Neural cell (in vitro differentiated cells): ENCODE measurements around the gene RBMS3. TPM values are rescaled to one million over a fixed set of nuclear protein-coding genes. Genes with fewer than 3 reads are reported as not detected.
"Not testable (repeated sequence)": the region's sequence is repeated elsewhere in the genome, so short reads cannot be mapped to it uniquely, and the experiment has no call there.

Experiments
- H2AFZ ChIP-seq: fragments of 200-600, 300-800 bp; sonication (generic), shearing (Covaris generic); 2 replicates; pipeline ENCODE4 v1.6.0; 2014; ENCODE audit warnings: low read depth, mild to moderate bottlenecking, antibody characterized with exemption, low read length, moderate library complexity
- H3F3A ChIP-seq: fragments of 200-600 bp; shearing (Covaris generic); 2 replicates; pipeline ENCODE4 v1.6.1; 2016; ENCODE audit warnings: mild to moderate bottlenecking, moderate library complexity, mixed read lengths, antibody characterized with exemption, low read length; ENCODE audit not compliant: insufficient read depth, poor library complexity, severe bottlenecking
- H3K27ac ChIP-seq: fragments of 200-600, 300-800 bp; sonication (generic), shearing (Covaris generic); 2 replicates; pipeline ENCODE4 v1.5.1; 2014; ENCODE audit warnings: mild to moderate bottlenecking, low read length, moderate library complexity
- H3K27me3 ChIP-seq: fragments of 300-800, 200-600 bp; sonication (generic), shearing (Covaris generic); 2 replicates; pipeline ENCODE4 v1.6.0; 2014; ENCODE audit warnings: mild to moderate bottlenecking, low read depth, low read length, moderate library complexity; ENCODE audit not compliant: insufficient read depth
- H3K36me3 ChIP-seq: fragments of 300-800, 200-600 bp; sonication (generic), shearing (Covaris generic); 2 replicates; pipeline ENCODE4 v1.5.1; 2014; ENCODE audit warnings: mild to moderate bottlenecking, antibody characterized with exemption, low read length, moderate library complexity; ENCODE audit not compliant: insufficient read depth
- H3K4me2 ChIP-seq: fragments of 300-800, 200-600 bp; sonication (generic), shearing (Covaris generic); 2 replicates; pipeline ENCODE4 v1.6.0; 2014; ENCODE audit warnings: mild to moderate bottlenecking, low read length
- H3K4me3 ChIP-seq: fragments of 300-800, 200-600 bp; sonication (generic), shearing (Covaris generic); 2 replicates; pipeline ENCODE4 v1.5.1; 2014; ENCODE audit warnings: mild to moderate bottlenecking, low read length, moderate library complexity
- H3K79me2 ChIP-seq: fragments of 200-600 bp; shearing (Covaris generic); replicated peaks from 2 replicates; pipeline ENCODE4 v1.6.0; 2014; ENCODE audit warnings: mild to moderate bottlenecking, low read length, moderate library complexity; ENCODE audit not compliant: insufficient read depth
- H3K9ac ChIP-seq: fragments of 300-800, 200-600 bp; sonication (generic), shearing (Covaris generic); 2 replicates; pipeline ENCODE4 v1.6.1; 2016; ENCODE audit warnings: mild to moderate bottlenecking, low read length, mixed read lengths
- H3K9me2 ChIP-seq: fragments of 200-600 bp; shearing (Covaris generic); 2 replicates; pipeline ENCODE4 v1.6.1; 2016; ENCODE audit warnings: mild to moderate bottlenecking, low read length, mixed read lengths; ENCODE audit not compliant: insufficient read depth
- H3K9me3 ChIP-seq: fragments of 200-600, 300-800 bp; sonication (generic), shearing (Covaris generic); 2 replicates; pipeline ENCODE4 v1.6.1; 2016; ENCODE audit warnings: mild to moderate bottlenecking, mixed run types, low read length, moderate library complexity, mixed read lengths
- H4K20me1 ChIP-seq: fragments of 200-600 bp; shearing (Covaris generic); 2 replicates; pipeline ENCODE4 v1.6.1; 2016; ENCODE audit warnings: mild to moderate bottlenecking, mixed run types; ENCODE audit not compliant: insufficient read depth
- EP300 ChIP-seq: fragments of 450-650 bp; conservative IDR thresholded peaks from 2 replicates; pipeline ENCODE4 v1.6.1; 2014; ENCODE audit warnings: antibody characterized with exemption, mild to moderate bottlenecking, moderate library complexity; ENCODE audit not compliant: poor library complexity, severe bottlenecking
- EZH2 ChIP-seq: fragments of 200-600, 300-800 bp; shearing (Covaris generic), sonication (generic); IDR thresholded peaks from 2 replicates; pipeline ENCODE4 v1.6.1; 2014; ENCODE audit warnings: antibody characterized with exemption, low read length, borderline replicate concordance, mild to moderate bottlenecking; ENCODE audit not compliant: insufficient read depth, poor library complexity, severe bottlenecking
- MXI1 ChIP-seq: fragments of 450-650 bp; conservative IDR thresholded peaks from 2 replicates; pipeline ENCODE4 v1.6.1; 2014; ENCODE audit warnings: antibody characterized with exemption, mild to moderate bottlenecking; ENCODE audit not compliant: poor library complexity, severe bottlenecking
- POLR2AphosphoS5 ChIP-seq: IDR thresholded peaks from 2 replicates; pipeline ENCODE4 v1.6.1; 2012
- RAD21 ChIP-seq: fragments of 450-650 bp; conservative IDR thresholded peaks from 2 replicates; pipeline ENCODE4 v1.6.1; 2014; ENCODE audit warnings: antibody characterized with exemption, mild to moderate bottlenecking, moderate library complexity
- SMC3 ChIP-seq: fragments of 450-650 bp; conservative IDR thresholded peaks from 2 replicates; pipeline ENCODE4 v1.6.1; 2014; ENCODE audit warnings: antibody characterized with exemption, mild to moderate bottlenecking, moderate library complexity; ENCODE audit not compliant: poor library complexity
- TAF1 ChIP-seq: IDR thresholded peaks from 2 replicates; pipeline ENCODE4 v1.6.1; 2012; ENCODE audit warnings: low read depth
- polyA plus RNA-seq: library from polyadenylated mRNA; depleted of rRNA; stranded (reverse); fragments of >200 nt; gene quantifications from 2 replicates; pipeline ENCODE4 v1.2.3, GENCODE V29; 2014
- TF ChIP-seq, protein P1 (sequence below): fragments of 450-650 bp; IDR thresholded peaks from 2 replicates; pipeline ENCODE4 v1.5.1; 2014; ENCODE audit warnings: antibody characterized with exemption, mild to moderate bottlenecking, moderate library complexity; ENCODE audit not compliant: poor library complexity, severe bottlenecking
- TF ChIP-seq, protein P2 (sequence below): IDR thresholded peaks from 2 replicates; pipeline ENCODE4 v1.6.1; 2012; ENCODE audit warnings: borderline replicate concordance

Gene RBMS3
- polyA plus RNA-seq, 1 donor from 2014 or later = 0.53 TPM

DNA sequence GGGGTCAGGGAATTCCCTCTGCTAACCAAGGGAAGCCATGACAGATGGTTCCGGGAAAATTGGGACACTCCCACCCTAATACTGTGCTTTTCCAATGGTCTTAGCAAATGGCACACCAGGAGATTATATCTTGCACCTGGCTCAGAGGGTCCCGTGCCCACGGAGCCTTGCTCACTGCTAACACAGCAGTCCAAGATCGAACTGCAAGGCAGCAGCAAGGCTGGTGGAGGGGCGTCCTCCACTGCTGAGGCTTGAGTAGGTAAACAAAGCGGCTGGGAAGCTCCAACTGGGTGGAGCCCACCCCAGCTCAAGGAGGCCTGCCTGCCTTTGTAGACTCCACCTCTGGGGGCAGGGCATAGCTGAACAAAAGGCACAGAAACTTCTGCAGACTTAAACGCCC, 389.6 kb downstream of the RBMS3 start:
- not testable (repeated sequence) for H3F3A ChIP-seq, H3K4me3 ChIP-seq, H3K36me3 ChIP-seq, H4K20me1 ChIP-seq, H3K27ac ChIP-seq, H3K79me2 ChIP-seq, H3K9me3 ChIP-seq, H3K9ac ChIP-seq, H3K9me2 ChIP-seq, H3K27me3 ChIP-seq, H2AFZ ChIP-seq, H3K4me2 ChIP-seq

DNA sequence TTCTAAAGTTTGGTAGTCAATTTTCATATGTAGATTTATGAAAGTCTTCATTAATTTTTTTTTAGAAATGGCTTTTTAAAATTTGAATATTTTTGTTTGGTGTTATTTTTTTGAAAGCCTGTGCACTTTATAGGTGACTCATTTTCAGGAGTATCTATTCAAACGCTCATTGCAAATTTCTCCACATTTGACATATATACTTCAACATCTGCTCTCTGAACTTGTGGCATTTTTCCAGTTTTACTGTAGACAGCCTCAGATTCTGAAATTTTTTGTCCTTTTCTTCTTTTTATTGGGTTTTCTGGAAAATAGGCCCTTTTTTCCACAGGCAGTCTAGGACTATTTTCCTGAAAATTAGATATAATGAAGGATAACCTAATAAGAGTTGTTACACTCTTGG, 396.6 kb downstream of the RBMS3 start:
- Histone ChIP-seq H2AFZ (no peak overlapping the region), H3K79me2 (no peaks in the 10 kb centered on the region), H4K20me1 (no peaks in the 10 kb centered on the region), H3K9ac (no peak overlapping the region), H3K36me3 (no peaks in the 10 kb centered on the region), H3K9me2 (no peaks in the 10 kb centered on the region), H3K9me3 (no peaks in the 10 kb centered on the region), H3K27me3 (no peaks in the 10 kb centered on the region), H3K4me2 (no peak overlapping the region), H3K27ac (no peak overlapping the region), H3F3A (no peaks in the 10 kb centered on the region), H3K4me3 (no peak overlapping the region)
- TF ChIP-seq SMC3 = no peak
- TF ChIP-seq, protein P1, sequence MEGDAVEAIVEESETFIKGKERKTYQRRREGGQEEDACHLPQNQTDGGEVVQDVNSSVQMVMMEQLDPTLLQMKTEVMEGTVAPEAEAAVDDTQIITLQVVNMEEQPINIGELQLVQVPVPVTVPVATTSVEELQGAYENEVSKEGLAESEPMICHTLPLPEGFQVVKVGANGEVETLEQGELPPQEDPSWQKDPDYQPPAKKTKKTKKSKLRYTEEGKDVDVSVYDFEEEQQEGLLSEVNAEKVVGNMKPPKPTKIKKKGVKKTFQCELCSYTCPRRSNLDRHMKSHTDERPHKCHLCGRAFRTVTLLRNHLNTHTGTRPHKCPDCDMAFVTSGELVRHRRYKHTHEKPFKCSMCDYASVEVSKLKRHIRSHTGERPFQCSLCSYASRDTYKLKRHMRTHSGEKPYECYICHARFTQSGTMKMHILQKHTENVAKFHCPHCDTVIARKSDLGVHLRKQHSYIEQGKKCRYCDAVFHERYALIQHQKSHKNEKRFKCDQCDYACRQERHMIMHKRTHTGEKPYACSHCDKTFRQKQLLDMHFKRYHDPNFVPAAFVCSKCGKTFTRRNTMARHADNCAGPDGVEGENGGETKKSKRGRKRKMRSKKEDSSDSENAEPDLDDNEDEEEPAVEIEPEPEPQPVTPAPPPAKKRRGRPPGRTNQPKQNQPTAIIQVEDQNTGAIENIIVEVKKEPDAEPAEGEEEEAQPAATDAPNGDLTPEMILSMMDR = no peak
- no peak for TF ChIP-seq POLR2AphosphoS5
- TF ChIP-seq RAD21 = no peak
- TF ChIP-seq, protein P2, sequence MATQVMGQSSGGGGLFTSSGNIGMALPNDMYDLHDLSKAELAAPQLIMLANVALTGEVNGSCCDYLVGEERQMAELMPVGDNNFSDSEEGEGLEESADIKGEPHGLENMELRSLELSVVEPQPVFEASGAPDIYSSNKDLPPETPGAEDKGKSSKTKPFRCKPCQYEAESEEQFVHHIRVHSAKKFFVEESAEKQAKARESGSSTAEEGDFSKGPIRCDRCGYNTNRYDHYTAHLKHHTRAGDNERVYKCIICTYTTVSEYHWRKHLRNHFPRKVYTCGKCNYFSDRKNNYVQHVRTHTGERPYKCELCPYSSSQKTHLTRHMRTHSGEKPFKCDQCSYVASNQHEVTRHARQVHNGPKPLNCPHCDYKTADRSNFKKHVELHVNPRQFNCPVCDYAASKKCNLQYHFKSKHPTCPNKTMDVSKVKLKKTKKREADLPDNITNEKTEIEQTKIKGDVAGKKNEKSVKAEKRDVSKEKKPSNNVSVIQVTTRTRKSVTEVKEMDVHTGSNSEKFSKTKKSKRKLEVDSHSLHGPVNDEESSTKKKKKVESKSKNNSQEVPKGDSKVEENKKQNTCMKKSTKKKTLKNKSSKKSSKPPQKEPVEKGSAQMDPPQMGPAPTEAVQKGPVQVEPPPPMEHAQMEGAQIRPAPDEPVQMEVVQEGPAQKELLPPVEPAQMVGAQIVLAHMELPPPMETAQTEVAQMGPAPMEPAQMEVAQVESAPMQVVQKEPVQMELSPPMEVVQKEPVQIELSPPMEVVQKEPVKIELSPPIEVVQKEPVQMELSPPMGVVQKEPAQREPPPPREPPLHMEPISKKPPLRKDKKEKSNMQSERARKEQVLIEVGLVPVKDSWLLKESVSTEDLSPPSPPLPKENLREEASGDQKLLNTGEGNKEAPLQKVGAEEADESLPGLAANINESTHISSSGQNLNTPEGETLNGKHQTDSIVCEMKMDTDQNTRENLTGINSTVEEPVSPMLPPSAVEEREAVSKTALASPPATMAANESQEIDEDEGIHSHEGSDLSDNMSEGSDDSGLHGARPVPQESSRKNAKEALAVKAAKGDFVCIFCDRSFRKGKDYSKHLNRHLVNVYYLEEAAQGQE = no peak
- no peak for TF ChIP-seq TAF1
- no peak for TF ChIP-seq EZH2
- TF ChIP-seq MXI1 = no peak
- TF ChIP-seq EP300 = no peak

DNA sequence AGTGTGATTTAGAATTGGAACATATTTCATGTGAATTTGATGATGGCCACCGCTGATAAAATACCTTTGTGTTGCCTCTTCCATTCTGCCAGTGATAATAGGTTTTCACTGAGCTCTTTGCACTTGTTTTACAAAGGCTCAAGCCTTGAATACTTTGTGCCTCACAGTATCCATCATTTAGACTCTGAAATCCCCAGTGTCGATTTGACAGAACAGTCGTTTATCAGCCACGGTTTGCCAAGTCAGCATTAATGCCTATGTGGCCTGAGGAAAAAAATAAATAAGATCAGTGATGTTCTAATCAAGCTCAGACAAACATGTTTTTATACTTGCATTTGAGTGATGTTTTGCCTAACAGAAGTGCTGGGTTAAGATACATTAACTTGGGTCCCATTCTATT, 399.1 kb downstream of the RBMS3 start:
- Histone ChIP-seq H3K4me2 (no peak overlapping the region), H3K9ac (no peak overlapping the region), H3K4me3 (no peak overlapping the region), H3K36me3 (no peaks in the 10 kb centered on the region), H3K27me3 (no peaks in the 10 kb centered on the region), H4K20me1 (no peaks in the 10 kb centered on the region), H3K9me2 (no peaks in the 10 kb centered on the region), H3F3A (no peaks in the 10 kb centered on the region), H3K79me2 (no peaks in the 10 kb centered on the region), H3K27ac (no peak overlapping the region), H2AFZ (no peak overlapping the region), H3K9me3 (no peaks in the 10 kb centered on the region)
- TF ChIP-seq EP300 (peak; percentile 55), TAF1 (no peak), EZH2 (no peak), SMC3 (no peak), POLR2AphosphoS5 (peak; percentile 41)
